ENCODE results near the gene SEC22C. TPM values are rescaled to one million over a fixed set of nuclear protein-coding genes. Genes with fewer than 3 reads are reported as not detected.

SEC22C gene
- total and polyA plus RNA-seq, 2 of the 13 experiments (the other 11 are each of a cell fraction or from before 2014, with no cell fraction given): 20.0 to 40.0 TPM

- Histone ChIP-seq H3K9ac (ENCODE audit: insufficient read depth, low read depth, low read length) (no peak overlapping the region), H2AFZ (ENCODE audit: low read length) (no peak overlapping the region), H3K4me1 (ENCODE audit: insufficient read depth, low read length) (no peaks in the 10 kb centered on the region), H3K27ac (ENCODE audit: extremely low read length, insufficient read depth, low read length) (no peak overlapping the region), H3K36me3 (replicated peaks in 1 of 2; ENCODE audit: control insufficient read depth in 1 of 2, insufficient read depth in 2 of 2, low read length in 2 of 2) (no peaks in the 10 kb centered on the region), H3K4me3 (replicated peaks in 1 of 3; ENCODE audit: insufficient read depth in 1 of 3, low read depth in 2 of 3, low read length in 3 of 3) (no peak overlapping the region), H4K20me1 (ENCODE audit: insufficient read depth, low read length) (no peaks in the 10 kb centered on the region), H3K27me3 (ENCODE audit: control insufficient read depth in 1 of 2, insufficient read depth in 2 of 2, low read length in 2 of 2) (no peaks in the 10 kb centered on the region), H3K4me2 (ENCODE audit: low read depth, low read length) (no peak overlapping the region), H3K79me2 (ENCODE audit: insufficient read depth, low read length) (no peaks in the 10 kb centered on the region), H3K9me3 (ENCODE audit: low read length) (no peaks in the 10 kb centered on the region)
- in situ Hi-C loops (cut with HindIII; ENCODE audit: extremely low pct_ligation_motif_present, low pct_unique_long_range_greater_than_20kb) (loop anchor here (10.0 kb wide), 1 partner anchor 307 kb away; no protein-coding TSS in a partner anchor), intact Hi-C loops (cut with micrococcal nuclease; ENCODE audit: unreplicated experiment) (no loop called here)
- CTCF ChIA-PET (ENCODE audit: low intra/inter-chr PET ratio, low total read pairs): no interaction called here
- TF ChIP-seq, protein P1, sequence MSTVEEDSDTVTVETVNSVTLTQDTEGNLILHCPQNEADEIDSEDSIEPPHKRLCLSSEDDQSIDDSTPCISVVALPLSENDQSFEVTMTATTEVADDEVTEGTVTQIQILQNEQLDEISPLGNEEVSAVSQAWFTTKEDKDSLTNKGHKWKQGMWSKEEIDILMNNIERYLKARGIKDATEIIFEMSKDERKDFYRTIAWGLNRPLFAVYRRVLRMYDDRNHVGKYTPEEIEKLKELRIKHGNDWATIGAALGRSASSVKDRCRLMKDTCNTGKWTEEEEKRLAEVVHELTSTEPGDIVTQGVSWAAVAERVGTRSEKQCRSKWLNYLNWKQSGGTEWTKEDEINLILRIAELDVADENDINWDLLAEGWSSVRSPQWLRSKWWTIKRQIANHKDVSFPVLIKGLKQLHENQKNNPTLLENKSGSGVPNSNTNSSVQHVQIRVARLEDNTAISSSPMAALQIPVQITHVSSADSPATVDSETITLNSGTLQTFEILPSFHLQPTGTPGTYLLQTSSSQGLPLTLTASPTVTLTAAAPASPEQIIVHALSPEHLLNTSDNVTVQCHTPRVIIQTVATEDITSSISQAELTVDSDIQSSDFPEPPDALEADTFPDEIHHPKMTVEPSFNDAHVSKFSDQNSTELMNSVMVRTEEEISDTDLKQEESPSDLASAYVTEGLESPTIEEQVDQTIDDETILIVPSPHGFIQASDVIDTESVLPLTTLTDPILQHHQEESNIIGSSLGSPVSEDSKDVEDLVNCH (CRISPR knock-in tag; IDR thresholded peaks at IDR 0.05): no peak
- TF ChIP-seq TOE1 (CRISPR knock-in tag; IDR thresholded peaks at IDR 0.05) (no peak), ASH2L (IDR thresholded peaks at IDR 0.05; ENCODE audit: insufficient read length, low read depth, low read length) (no peak), ZMYM4 (CRISPR knock-in tag; IDR thresholded peaks at IDR 0.05) (no peak), MAF1 (CRISPR knock-in tag; IDR thresholded peaks at IDR 0.05; ENCODE audit: borderline replicate concordance) (no peak), LCORL (IDR thresholded peaks at IDR 0.05) (no peak), LCORL (CRISPR knock-in tag; IDR thresholded peaks at IDR 0.05) (no peak), ZNF160 (CRISPR knock-in tag; IDR thresholded peaks at IDR 0.05) (no peak), SIX1 (CRISPR knock-in tag; IDR thresholded peaks at IDR 0.05; ENCODE audit: borderline replicate concordance) (no peak), ZNF264 (CRISPR knock-in tag; IDR thresholded peaks at IDR 0.05) (no peak), ZNF652 (CRISPR knock-in tag; IDR thresholded peaks at IDR 0.05; ENCODE audit: borderline replicate concordance, low read depth) (no peak), ZNF331 (CRISPR knock-in tag; IDR thresholded peaks at IDR 0.05) (no peak), GRHL1 (CRISPR knock-in tag; conservative IDR thresholded peaks at IDR 0.05) (no peak), ESRRA (CRISPR knock-in tag; IDR thresholded peaks at IDR 0.05; ENCODE audit: low read depth) (no peak), TSC22D2 (CRISPR knock-in tag; IDR thresholded peaks at IDR 0.05; ENCODE audit: borderline replicate concordance) (no peak)
- TF ChIP-seq, protein P2, sequence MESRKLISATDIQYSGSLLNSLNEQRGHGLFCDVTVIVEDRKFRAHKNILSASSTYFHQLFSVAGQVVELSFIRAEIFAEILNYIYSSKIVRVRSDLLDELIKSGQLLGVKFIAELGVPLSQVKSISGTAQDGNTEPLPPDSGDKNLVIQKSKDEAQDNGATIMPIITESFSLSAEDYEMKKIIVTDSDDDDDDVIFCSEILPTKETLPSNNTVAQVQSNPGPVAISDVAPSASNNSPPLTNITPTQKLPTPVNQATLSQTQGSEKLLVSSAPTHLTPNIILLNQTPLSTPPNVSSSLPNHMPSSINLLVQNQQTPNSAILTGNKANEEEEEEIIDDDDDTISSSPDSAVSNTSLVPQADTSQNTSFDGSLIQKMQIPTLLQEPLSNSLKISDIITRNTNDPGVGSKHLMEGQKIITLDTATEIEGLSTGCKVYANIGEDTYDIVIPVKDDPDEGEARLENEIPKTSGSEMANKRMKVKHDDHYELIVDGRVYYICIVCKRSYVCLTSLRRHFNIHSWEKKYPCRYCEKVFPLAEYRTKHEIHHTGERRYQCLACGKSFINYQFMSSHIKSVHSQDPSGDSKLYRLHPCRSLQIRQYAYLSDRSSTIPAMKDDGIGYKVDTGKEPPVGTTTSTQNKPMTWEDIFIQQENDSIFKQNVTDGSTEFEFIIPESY (CRISPR knock-in tag; IDR thresholded peaks at IDR 0.05): no peak
- TF ChIP-seq, protein P3, sequence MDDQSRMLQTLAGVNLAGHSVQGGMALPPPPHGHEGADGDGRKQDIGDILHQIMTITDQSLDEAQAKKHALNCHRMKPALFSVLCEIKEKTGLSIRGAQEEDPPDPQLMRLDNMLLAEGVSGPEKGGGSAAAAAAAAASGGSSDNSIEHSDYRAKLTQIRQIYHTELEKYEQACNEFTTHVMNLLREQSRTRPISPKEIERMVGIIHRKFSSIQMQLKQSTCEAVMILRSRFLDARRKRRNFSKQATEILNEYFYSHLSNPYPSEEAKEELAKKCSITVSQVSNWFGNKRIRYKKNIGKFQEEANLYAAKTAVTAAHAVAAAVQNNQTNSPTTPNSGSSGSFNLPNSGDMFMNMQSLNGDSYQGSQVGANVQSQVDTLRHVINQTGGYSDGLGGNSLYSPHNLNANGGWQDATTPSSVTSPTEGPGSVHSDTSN (CRISPR knock-in tag; IDR thresholded peaks at IDR 0.05; ENCODE audit: borderline replicate concordance): no peak
- TF ChIP-seq, protein P4, sequence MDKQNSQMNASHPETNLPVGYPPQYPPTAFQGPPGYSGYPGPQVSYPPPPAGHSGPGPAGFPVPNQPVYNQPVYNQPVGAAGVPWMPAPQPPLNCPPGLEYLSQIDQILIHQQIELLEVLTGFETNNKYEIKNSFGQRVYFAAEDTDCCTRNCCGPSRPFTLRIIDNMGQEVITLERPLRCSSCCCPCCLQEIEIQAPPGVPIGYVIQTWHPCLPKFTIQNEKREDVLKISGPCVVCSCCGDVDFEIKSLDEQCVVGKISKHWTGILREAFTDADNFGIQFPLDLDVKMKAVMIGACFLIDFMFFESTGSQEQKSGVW (CRISPR knock-in tag; IDR thresholded peaks at IDR 0.05; ENCODE audit: borderline replicate concordance): no peak
- FAIRE-seq (no peak), DNase-seq (ENCODE audit: low spot score) (no peak), ATAC-seq (no peak)
- no TSS peak for BruUV-seq (replicated peaks)
- WGBS (ENCODE audit: low lambda C conversion rate): 61% methylated on average over 4 of the region's 4 CpGs
- POLR2A ChIA-PET: no interaction called here
Measured at GRCh38 chr3:42532229-42532628, 49.5 kb downstream of the SEC22C start.

Data from HepG2 (cell line).